GM12865 (cell line): Measurements from ENCODE around the gene ZNHIT6.

Experiments used
- DNase-seq: peaks from one replicate; pipeline ENCODE4 v3.0.0; 2010; ENCODE audit warnings: low read depth
- H3K4me3 ChIP-seq: 2 replicates; pipeline ENCODE4 v1.5.1; 2011; ENCODE audit warnings: mild to moderate bottlenecking, low read depth, low read length, control low read depth
- TF ChIP-seq, protein P1 (sequence below): IDR thresholded peaks from 2 replicates; pipeline ENCODE4 v1.5.1; 2011; ENCODE audit warnings: low read length, control low read depth, low read depth, inconsistent platforms; ENCODE audit not compliant: insufficient read depth; ENCODE audit errors: missing control alignments

Gene ZNHIT6, protein sequence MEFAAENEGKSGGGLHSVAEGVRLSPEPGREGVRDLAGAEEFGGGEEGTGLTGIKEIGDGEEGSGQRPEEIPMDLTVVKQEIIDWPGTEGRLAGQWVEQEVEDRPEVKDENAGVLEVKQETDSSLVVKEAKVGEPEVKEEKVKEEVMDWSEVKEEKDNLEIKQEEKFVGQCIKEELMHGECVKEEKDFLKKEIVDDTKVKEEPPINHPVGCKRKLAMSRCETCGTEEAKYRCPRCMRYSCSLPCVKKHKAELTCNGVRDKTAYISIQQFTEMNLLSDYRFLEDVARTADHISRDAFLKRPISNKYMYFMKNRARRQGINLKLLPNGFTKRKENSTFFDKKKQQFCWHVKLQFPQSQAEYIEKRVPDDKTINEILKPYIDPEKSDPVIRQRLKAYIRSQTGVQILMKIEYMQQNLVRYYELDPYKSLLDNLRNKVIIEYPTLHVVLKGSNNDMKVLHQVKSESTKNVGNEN

DNA sequence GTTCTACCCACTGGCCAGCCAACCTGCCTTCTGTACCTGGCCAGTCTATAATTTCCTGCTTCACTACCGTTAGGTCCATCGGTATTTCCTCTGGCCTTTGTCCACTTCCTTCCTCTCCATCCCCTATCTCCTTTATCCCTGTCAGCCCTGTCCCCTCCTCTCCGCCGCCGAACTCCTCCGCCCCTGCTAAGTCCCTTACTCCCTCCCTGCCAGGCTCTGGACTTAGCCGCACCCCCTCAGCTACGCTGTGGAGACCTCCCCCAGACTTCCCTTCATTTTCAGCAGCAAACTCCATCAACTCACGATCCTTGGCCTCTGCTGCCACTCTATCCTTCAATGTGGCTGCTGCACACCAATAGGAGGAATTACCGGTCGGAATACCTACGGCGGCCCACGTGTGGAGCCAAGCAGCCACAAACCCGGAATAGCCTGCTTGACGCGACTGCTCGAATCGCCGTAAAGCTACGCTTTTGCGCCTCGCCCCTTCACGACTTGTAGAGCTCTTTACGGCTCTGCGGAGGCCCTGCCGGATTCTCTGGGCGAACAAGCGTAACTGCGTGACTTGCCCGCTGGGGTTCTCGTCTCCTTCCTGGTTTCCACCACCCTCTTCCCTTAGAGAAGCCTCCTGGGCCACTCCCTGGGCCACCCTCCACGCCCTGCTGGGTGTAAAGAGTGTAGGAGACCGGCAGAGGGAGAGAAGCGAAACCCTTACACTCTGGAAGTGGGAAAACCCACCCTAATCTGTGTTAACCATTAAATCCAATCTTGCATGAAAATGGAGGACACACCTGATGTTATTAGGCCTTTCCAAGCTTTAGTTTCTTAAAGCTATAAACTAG, at the start of gene ZNHIT6:
Gene ZNHIT6, minus strand, starts transcription at position 444 of the 839 bp plus-strand sequence. Its CDS starts 149 bp downstream, at position 295.
- TF ChIP-seq, protein P1, sequence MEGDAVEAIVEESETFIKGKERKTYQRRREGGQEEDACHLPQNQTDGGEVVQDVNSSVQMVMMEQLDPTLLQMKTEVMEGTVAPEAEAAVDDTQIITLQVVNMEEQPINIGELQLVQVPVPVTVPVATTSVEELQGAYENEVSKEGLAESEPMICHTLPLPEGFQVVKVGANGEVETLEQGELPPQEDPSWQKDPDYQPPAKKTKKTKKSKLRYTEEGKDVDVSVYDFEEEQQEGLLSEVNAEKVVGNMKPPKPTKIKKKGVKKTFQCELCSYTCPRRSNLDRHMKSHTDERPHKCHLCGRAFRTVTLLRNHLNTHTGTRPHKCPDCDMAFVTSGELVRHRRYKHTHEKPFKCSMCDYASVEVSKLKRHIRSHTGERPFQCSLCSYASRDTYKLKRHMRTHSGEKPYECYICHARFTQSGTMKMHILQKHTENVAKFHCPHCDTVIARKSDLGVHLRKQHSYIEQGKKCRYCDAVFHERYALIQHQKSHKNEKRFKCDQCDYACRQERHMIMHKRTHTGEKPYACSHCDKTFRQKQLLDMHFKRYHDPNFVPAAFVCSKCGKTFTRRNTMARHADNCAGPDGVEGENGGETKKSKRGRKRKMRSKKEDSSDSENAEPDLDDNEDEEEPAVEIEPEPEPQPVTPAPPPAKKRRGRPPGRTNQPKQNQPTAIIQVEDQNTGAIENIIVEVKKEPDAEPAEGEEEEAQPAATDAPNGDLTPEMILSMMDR = peak; percentile 20
- H3K4me3 ChIP-seq = peak within 1 kb of the TSS; percentile 97
- DNase-seq = peak; percentile 97

DNA sequence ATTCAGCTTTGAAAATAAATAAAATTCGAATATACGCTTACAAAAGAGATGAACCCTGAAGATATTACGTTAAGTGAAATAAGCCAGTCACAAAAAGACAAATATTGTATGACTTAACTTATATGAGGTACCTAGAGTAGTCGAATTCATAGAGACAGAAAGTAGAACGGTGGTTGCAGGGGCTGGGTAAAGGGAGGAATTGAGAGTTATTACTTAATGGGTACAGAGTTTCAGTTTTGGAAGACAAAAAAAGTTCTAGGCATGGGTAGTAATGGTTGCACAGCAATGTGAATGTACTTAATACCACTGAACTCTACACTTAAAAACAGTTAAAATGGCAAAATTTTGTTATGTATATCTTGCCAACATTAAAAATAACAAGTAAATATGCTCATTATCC, 48.6 kb upstream of the ZNHIT6 start:
- no peak overlapping the region for H3K4me3 ChIP-seq
- TF ChIP-seq, protein P1 = no peak
- peak; percentile 29 for DNase-seq

DNA sequence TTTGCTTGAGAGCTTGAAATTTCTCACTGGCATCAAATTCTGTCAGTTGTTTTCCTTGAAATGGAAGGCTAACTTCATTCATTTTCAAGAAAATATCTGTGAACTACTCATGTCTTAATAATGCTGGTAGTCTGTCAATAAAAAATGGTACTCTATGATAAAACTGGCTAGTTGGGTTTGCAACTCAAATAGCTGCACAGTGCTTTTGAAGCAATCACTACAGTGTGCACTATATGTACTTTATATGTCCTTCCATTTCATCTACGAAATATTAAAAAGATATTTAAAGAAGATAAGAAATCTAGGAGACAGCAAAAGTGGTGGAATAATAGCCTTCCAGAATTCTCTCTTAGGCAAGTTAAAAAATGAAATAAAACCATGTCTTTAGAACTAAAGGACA, 39.9 kb upstream of the ZNHIT6 start:
- no peak overlapping the region for H3K4me3 ChIP-seq
- TF ChIP-seq, protein P1 = no peak
- no peak for DNase-seq

DNA sequence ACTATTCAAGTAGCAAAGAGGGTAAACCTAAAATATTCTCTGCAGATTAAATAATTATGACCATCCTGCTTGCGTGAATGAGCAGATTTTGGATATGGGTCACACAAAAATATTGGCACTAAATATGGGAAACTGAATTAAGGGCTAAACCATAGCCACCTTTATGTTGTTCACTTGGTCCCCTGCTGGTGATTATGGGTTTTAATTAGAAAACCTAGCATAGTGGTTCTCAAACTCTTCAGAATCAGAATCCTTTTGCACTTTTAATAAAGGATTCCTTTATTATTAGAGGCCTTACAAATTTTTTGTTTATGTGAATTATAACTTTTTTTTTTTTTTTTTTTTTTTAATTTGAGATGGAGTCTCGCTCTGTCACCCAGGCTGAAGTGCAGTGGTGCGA, 38.5 kb upstream of the ZNHIT6 start:
- TF ChIP-seq, protein P1 = peak; percentile 4
- H3K4me3 ChIP-seq = no peak overlapping the region
- DNase-seq = no peak

DNA sequence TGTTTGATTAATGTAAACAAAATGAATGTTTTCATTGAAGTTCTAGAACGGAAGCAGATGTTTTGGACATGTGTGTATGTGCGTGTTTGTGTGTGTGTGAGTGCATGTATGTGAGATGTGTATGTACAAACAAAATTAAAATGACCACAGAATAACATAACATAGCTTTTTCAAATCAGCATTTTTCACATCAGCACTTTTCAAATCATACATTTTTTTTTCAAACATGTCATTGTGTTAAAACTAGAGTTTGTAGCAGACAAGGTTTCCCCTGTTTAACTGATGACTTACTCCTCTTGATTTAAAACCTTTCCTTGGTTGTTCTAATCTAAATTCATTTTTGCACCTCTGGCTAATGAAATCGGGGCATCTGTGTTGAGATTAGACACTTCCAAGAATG, 35.6 kb upstream of the ZNHIT6 start:
- TF ChIP-seq, protein P1 = no peak
- H3K4me3 ChIP-seq = no peak overlapping the region
- DNase-seq = no peak

DNA sequence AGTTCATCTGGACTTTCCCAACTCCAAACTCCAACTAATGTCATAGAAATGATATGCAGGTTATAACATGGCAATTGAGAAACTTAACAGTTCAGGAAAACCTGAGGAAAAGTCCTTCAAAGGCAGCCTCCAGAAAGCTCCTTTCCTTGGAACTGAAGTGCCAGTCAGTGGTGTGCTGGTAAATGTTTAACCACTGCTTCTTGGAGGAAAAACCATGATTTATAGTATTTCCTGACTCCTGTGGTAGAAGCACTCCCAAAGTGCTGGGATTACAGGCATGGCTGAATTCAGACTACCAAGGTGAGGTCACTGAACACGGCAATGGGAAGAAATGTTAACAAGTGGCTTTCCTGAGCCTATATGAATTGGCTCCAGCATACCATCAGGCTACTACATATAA, 26.7 kb upstream of the ZNHIT6 start:
- DNase-seq = no peak
- no peak overlapping the region for H3K4me3 ChIP-seq
- TF ChIP-seq, protein P1 = no peak
